MM.1S (cell line): ENCODE data around the gene HDAC9.

ENCODE experiments used
- DNase-seq: peaks from one replicate; pipeline ENCODE4 v3.0.0-alpha.2; 2015
- H2AFZ ChIP-seq: fragments of 300-600 bp; sonication (generic); 2 replicates; pipeline ENCODE4 v1.6.0; 2016; ENCODE audit warnings: antibody characterized with exemption, low read length
- H3F3A ChIP-seq: fragments of 300-600 bp; sonication (generic); 2 replicates; pipeline ENCODE4 v1.6.1; 2016; ENCODE audit warnings: mild to moderate bottlenecking, antibody characterized with exemption, low read length, moderate library complexity, mixed read lengths; ENCODE audit not compliant: insufficient read depth
- H3K27ac ChIP-seq: fragments of 300-600 bp; sonication (generic); 2 replicates; pipeline ENCODE4 v1.5.1; 2016; ENCODE audit warnings: mild to moderate bottlenecking, low read length
- H3K27me3 ChIP-seq: fragments of 300-600 bp; sonication (generic); replicated peaks from 2 replicates; pipeline ENCODE4 v1.6.0; 2016; ENCODE audit warnings: low read length; ENCODE audit not compliant: insufficient read depth
- H3K36me3 ChIP-seq: fragments of 300-600 bp; sonication (generic); replicated peaks from 2 replicates; pipeline ENCODE4 v1.6.1; 2016; ENCODE audit warnings: mild to moderate bottlenecking, low read length, mixed read lengths; ENCODE audit not compliant: insufficient read depth
- H3K4me1 ChIP-seq: fragments of 300-600 bp; sonication (generic); 2 replicates; pipeline ENCODE4 v1.6.1; 2016; ENCODE audit warnings: low read length, mixed read lengths
- H3K4me2 ChIP-seq: fragments of 300-600 bp; sonication (generic); 2 replicates; pipeline ENCODE4 v1.6.0; 2016; ENCODE audit warnings: low read depth, low read length
- H3K4me3 ChIP-seq: fragments of 300-600 bp; sonication (generic); 2 replicates; pipeline ENCODE4 v1.5.1; 2016; ENCODE audit warnings: low read length, mixed read lengths
- H3K79me2 ChIP-seq: fragments of 300-600 bp; sonication (generic); 2 replicates; pipeline ENCODE4 v1.6.1; 2016; ENCODE audit warnings: mixed run types, low read length, mixed read lengths
- H3K9ac ChIP-seq: fragments of 300-600 bp; sonication (generic); 2 replicates; pipeline ENCODE4 v1.6.1; 2016; ENCODE audit warnings: low read length, mixed read lengths
- H3K9me2 ChIP-seq: fragments of 300-600 bp; sonication (generic); replicated peaks from 2 replicates; pipeline ENCODE4 v1.6.1; 2016; ENCODE audit warnings: mild to moderate bottlenecking, low read length, mixed read lengths; ENCODE audit not compliant: insufficient read depth
- H3K9me3 ChIP-seq: fragments of 300-600 bp; sonication (generic); replicated peaks from 2 replicates; pipeline ENCODE4 v1.6.1; 2016; ENCODE audit warnings: mild to moderate bottlenecking, low read length, mixed read lengths; ENCODE audit not compliant: insufficient read depth
- H4K20me1 ChIP-seq: fragments of 300-600 bp; sonication (generic); 2 replicates; pipeline ENCODE4 v1.6.1; 2016; ENCODE audit warnings: mild to moderate bottlenecking, low read length, moderate library complexity, mixed read lengths; ENCODE audit not compliant: insufficient read depth
- CTCF ChIP-seq: fragments of 300-600 bp; sonication (generic); IDR thresholded peaks from 2 replicates; pipeline ENCODE4 v1.5.1; 2016; ENCODE audit warnings: antibody characterized with exemption, low read length, mixed read lengths
- EZH2 ChIP-seq: fragments of 300-600 bp; sonication (generic); optimal IDR thresholded peaks from 2 replicates; pipeline ENCODE3; 2017; ENCODE audit warnings: low read depth, mild to moderate bottlenecking, antibody characterized with exemption, low read length, mixed read lengths
- EZH2phosphoT487 ChIP-seq: fragments of 300-600 bp; sonication (generic); IDR thresholded peaks from 2 replicates; pipeline ENCODE4 v1.6.1; 2018; ENCODE audit warnings: antibody characterized with exemption, low read length

HDAC9 gene

GRCh38 chr7:18698258-18698734 is 202.7 kb downstream of the HDAC9 start:
- no peaks in the 10 kb centered on the region for H3K4me1 ChIP-seq
- TF ChIP-seq EZH2 = no peak
- H3K4me3 ChIP-seq = no peak overlapping the region
- H3K27me3 ChIP-seq = no peaks in the 10 kb centered on the region
- H3K79me2 ChIP-seq = no peaks in the 10 kb centered on the region
- no peaks in the 10 kb centered on the region for H4K20me1 ChIP-seq
- H3K4me2 ChIP-seq = no peak overlapping the region
- H3F3A ChIP-seq = no peaks in the 10 kb centered on the region
- H3K9me2 ChIP-seq = no peaks in the 10 kb centered on the region
- H2AFZ ChIP-seq = no peak overlapping the region
- no peak for DNase-seq
- H3K36me3 ChIP-seq = no peaks in the 10 kb centered on the region
- H3K27ac ChIP-seq = no peak overlapping the region
- no peaks in the 10 kb centered on the region for H3K9me3 ChIP-seq
- no peak overlapping the region for H3K9ac ChIP-seq

GRCh38 chr7:18700147-18700546 is 204.6 kb downstream of the HDAC9 start:
- H4K20me1 ChIP-seq = no peaks in the 10 kb centered on the region
- DNase-seq = no peak
- no peaks in the 10 kb centered on the region for H3K4me1 ChIP-seq
- no peak overlapping the region for H3K4me3 ChIP-seq
- no peak overlapping the region for H3K9ac ChIP-seq
- H3K36me3 ChIP-seq = no peaks in the 10 kb centered on the region
- H3K9me3 ChIP-seq = no peaks in the 10 kb centered on the region
- H3K79me2 ChIP-seq = no peaks in the 10 kb centered on the region
- no peak overlapping the region for H3K4me2 ChIP-seq
- no peaks in the 10 kb centered on the region for H3K27me3 ChIP-seq
- no peak overlapping the region for H3K27ac ChIP-seq
- TF ChIP-seq CTCF (no peak), EZH2 (no peak), EZH2phosphoT487 (no peak)
- no peaks in the 10 kb centered on the region for H3F3A ChIP-seq
- no peak overlapping the region for H2AFZ ChIP-seq
- no peaks in the 10 kb centered on the region for H3K9me2 ChIP-seq

- TF ChIP-seq EZH2 (no peak), CTCF (no peak), EZH2phosphoT487 (no peak)
- no peak overlapping the region for H3K9ac ChIP-seq
- no peaks in the 10 kb centered on the region for H3K27me3 ChIP-seq
- H3K9me2 ChIP-seq = no peaks in the 10 kb centered on the region
- no peak overlapping the region for H3K27ac ChIP-seq
- H3K36me3 ChIP-seq = no peaks in the 10 kb centered on the region
- H3K79me2 ChIP-seq = no peaks in the 10 kb centered on the region
- no peaks in the 10 kb centered on the region for H3F3A ChIP-seq
- no peaks in the 10 kb centered on the region for H3K9me3 ChIP-seq
- no peak overlapping the region for H2AFZ ChIP-seq
- H4K20me1 ChIP-seq = no peaks in the 10 kb centered on the region
- H3K4me3 ChIP-seq = no peak overlapping the region
- H3K4me1 ChIP-seq = no peaks in the 10 kb centered on the region
- no peak for DNase-seq
- H3K4me2 ChIP-seq = no peak overlapping the region
Observed at GRCh38 chr7:18702071-18702829, 206.7 kb downstream of the HDAC9 start.

- no peak overlapping the region for H3K4me2 ChIP-seq
- no peak overlapping the region for H3K9ac ChIP-seq
- TF ChIP-seq CTCF (no peak), EZH2 (no peak), EZH2phosphoT487 (no peak)
- no peaks in the 10 kb centered on the region for H3K9me3 ChIP-seq
- no peaks in the 10 kb centered on the region for H3K9me2 ChIP-seq
- no peaks in the 10 kb centered on the region for H3K4me1 ChIP-seq
- no peaks in the 10 kb centered on the region for H3K27me3 ChIP-seq
- H3K36me3 ChIP-seq = no peaks in the 10 kb centered on the region
- DNase-seq = no peak
- H3K4me3 ChIP-seq = no peak overlapping the region
- no peak overlapping the region for H2AFZ ChIP-seq
- H3K79me2 ChIP-seq = no peaks in the 10 kb centered on the region
- H4K20me1 ChIP-seq = no peaks in the 10 kb centered on the region
- H3K27ac ChIP-seq = no peak overlapping the region
- no peaks in the 10 kb centered on the region for H3F3A ChIP-seq
Observed at GRCh38 chr7:18703685-18704084, 208.1 kb downstream of the HDAC9 start.
